Stomach (tissue), 4 donors: ENCODE measurements around the gene RRP36.

ENCODE experiments used
- POLR2AphosphoS5 ChIP-seq, 3 donors: sonication (generic); formaldehyde crosslinking; IDR thresholded peaks; one replicate each; pipeline ENCODE4 v1.6.1; 2016; ENCODE audit warnings: antibody characterized with exemption in 3 of 3
- TF ChIP-seq, protein P1 (sequence below), 7 experiments: fragments of 450-650 bp in 4 of 7; fragments of 200-600 bp in 3 of 7; sonication (generic) in 3 of 7; IDR thresholded peaks; one replicate each; pipeline ENCODE4 v1.5.1; 2016 to 2019; ENCODE audit warnings: antibody characterized with exemption in 7 of 7, control low read depth in 2 of 7, mild to moderate bottlenecking in 1 of 7

DNA sequence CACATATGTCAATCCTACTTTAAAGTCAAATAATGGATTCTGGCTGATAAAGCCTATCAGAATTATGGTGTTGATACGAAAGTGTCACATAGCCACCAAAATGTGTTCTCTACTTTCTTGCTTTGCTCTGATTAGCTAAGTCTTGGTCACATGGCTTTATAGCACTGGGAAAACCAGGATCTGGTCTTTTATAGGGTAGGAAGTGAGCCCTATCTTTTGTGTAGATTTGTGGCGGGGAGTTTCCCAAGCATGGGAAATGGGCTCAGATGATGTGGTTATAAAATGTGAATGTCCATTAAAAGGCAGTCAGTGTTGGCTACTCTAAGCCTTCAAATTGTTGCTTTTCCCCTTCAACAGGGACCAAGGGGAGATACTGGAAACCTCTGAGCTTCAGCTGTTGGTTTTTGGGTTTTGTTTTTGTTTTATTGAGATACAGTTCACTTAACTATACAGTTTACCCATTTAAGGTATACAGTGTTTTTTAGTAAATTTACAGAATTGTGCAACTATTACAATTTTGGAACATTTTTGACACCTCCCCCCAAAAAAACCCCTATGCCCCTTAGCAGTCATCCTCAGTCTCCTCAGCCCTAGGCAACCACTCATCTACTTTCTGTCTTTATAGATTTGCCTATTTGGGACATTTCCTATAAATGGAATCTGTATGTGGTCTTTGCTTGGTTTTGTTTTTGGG lies 12.2 kb downstream of the RRP36 start:
- TF ChIP-seq, protein P1, sequence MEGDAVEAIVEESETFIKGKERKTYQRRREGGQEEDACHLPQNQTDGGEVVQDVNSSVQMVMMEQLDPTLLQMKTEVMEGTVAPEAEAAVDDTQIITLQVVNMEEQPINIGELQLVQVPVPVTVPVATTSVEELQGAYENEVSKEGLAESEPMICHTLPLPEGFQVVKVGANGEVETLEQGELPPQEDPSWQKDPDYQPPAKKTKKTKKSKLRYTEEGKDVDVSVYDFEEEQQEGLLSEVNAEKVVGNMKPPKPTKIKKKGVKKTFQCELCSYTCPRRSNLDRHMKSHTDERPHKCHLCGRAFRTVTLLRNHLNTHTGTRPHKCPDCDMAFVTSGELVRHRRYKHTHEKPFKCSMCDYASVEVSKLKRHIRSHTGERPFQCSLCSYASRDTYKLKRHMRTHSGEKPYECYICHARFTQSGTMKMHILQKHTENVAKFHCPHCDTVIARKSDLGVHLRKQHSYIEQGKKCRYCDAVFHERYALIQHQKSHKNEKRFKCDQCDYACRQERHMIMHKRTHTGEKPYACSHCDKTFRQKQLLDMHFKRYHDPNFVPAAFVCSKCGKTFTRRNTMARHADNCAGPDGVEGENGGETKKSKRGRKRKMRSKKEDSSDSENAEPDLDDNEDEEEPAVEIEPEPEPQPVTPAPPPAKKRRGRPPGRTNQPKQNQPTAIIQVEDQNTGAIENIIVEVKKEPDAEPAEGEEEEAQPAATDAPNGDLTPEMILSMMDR (IDR thresholded peaks at IDR 0.05), result no peak
- TF ChIP-seq POLR2AphosphoS5 (IDR thresholded peaks at IDR 0.05), result no peak
